ENCODE data around the gene GABRP. TPM values are rescaled to one million over a fixed set of nuclear protein-coding genes. Genes with fewer than 3 reads are reported as not detected.

The GABRP gene
- total RNA-seq, 1 donor from 2014 or later = not detected

GRCh38 chr5:170813231-170813630 lies 29.7 kb downstream of the GABRP start:
- no peak overlapping the region for H2AFZ ChIP-seq (replicated peaks)
- no peak for DNase-seq (ENCODE audit: low spot score)
- H3K9ac ChIP-seq = no peak overlapping the region
- H3K4me2 ChIP-seq = no peak overlapping the region
- H4K20me1 ChIP-seq (ENCODE audit: low read depth) = no peaks in the 10 kb centered on the region
- H3F3A ChIP-seq (ENCODE audit: low read depth) = no peaks in the 10 kb centered on the region
- H3K9me3 ChIP-seq (ENCODE audit: low read depth) = no peaks in the 10 kb centered on the region
- peaks cover 3% of the 10 kb centered on the region for H3K9me3 Mint-ChIP-seq
- H3K27ac Mint-ChIP-seq = no peak overlapping the region
- no peaks in the 10 kb centered on the region for H3K36me3 ChIP-seq
- H3K27me3 ChIP-seq = no peaks in the 10 kb centered on the region
- no peak overlapping the region for H3K4me3 ChIP-seq
- H3K79me2 ChIP-seq (ENCODE audit: low read depth) = no peaks in the 10 kb centered on the region
- no peak overlapping the region for H3K27ac ChIP-seq
- H3K27me3 Mint-ChIP-seq (ENCODE audit: insufficient read depth, low read depth) = peaks cover 2% of the 10 kb centered on the region
- H3K36me3 Mint-ChIP-seq = no peaks in the 10 kb centered on the region
- H3K4me1 Mint-ChIP-seq = no peaks in the 10 kb centered on the region
- TF ChIP-seq EZH2 (IDR thresholded peaks at IDR 0.05) = no peak
- no peak for TF ChIP-seq CTCF (IDR thresholded peaks at IDR 0.05)
- no peak for TF ChIP-seq EZH2phosphoT487 (IDR thresholded peaks at IDR 0.05)
- no peaks in the 10 kb centered on the region for H3K4me1 ChIP-seq
- H3K4me3 Mint-ChIP-seq = no peak overlapping the region

- no peak overlapping the region for H3K4me3 Mint-ChIP-seq
- H3K4me1 Mint-ChIP-seq = no peaks in the 10 kb centered on the region
- Histone ChIP-seq H3F3A (ENCODE audit: low read depth) (no peaks in the 10 kb centered on the region), H3K4me3 (no peak overlapping the region), H2AFZ (replicated peaks) (no peak overlapping the region), H3K9ac (no peak overlapping the region), H3K36me3 (no peaks in the 10 kb centered on the region), H4K20me1 (ENCODE audit: low read depth) (no peaks in the 10 kb centered on the region), H3K4me2 (no peak overlapping the region), H3K4me1 (no peaks in the 10 kb centered on the region), H3K27ac (no peak overlapping the region), H3K79me2 (ENCODE audit: low read depth) (no peaks in the 10 kb centered on the region), H3K9me3 (ENCODE audit: low read depth) (no peaks in the 10 kb centered on the region), H3K27me3 (no peaks in the 10 kb centered on the region)
- no peaks in the 10 kb centered on the region for H3K36me3 Mint-ChIP-seq
- DNase-seq (ENCODE audit: low spot score) = no peak
- H3K27ac Mint-ChIP-seq = no peak overlapping the region
- TF ChIP-seq EZH2phosphoT487 (IDR thresholded peaks at IDR 0.05) (no peak), CTCF (IDR thresholded peaks at IDR 0.05) (no peak), EZH2 (IDR thresholded peaks at IDR 0.05) (no peak)
- peaks cover 2% of the 10 kb centered on the region for H3K27me3 Mint-ChIP-seq (ENCODE audit: insufficient read depth, low read depth)
- H3K9me3 Mint-ChIP-seq = peaks cover 3% of the 10 kb centered on the region
Observed at GRCh38 chr5:170817195-170817594, 33.7 kb downstream of the GABRP start.

GRCh38 chr5:170818232-170818631 lies 34.7 kb downstream of the GABRP start:
- peaks cover 2% of the 10 kb centered on the region for H3K27me3 Mint-ChIP-seq (ENCODE audit: insufficient read depth, low read depth)
- Histone ChIP-seq H3K4me2 (no peak overlapping the region), H3K4me3 (no peak overlapping the region), H3K9ac (no peak overlapping the region), H2AFZ (replicated peaks) (no peak overlapping the region), H3K27ac (no peak overlapping the region), H3F3A (ENCODE audit: low read depth) (no peaks in the 10 kb centered on the region), H3K79me2 (ENCODE audit: low read depth) (no peaks in the 10 kb centered on the region), H4K20me1 (ENCODE audit: low read depth) (no peaks in the 10 kb centered on the region), H3K9me3 (ENCODE audit: low read depth) (no peaks in the 10 kb centered on the region), H3K4me1 (no peaks in the 10 kb centered on the region), H3K36me3 (no peaks in the 10 kb centered on the region), H3K27me3 (no peaks in the 10 kb centered on the region)
- H3K36me3 Mint-ChIP-seq = no peaks in the 10 kb centered on the region
- H3K9me3 Mint-ChIP-seq = peaks cover 3% of the 10 kb centered on the region
- H3K4me3 Mint-ChIP-seq = no peak overlapping the region
- DNase-seq (ENCODE audit: low spot score) = no peak
- no peaks in the 10 kb centered on the region for H3K4me1 Mint-ChIP-seq
- TF ChIP-seq EZH2 (IDR thresholded peaks at IDR 0.05) = no peak
- no peak for TF ChIP-seq CTCF (IDR thresholded peaks at IDR 0.05)
- no peak for TF ChIP-seq EZH2phosphoT487 (IDR thresholded peaks at IDR 0.05)
- H3K27ac Mint-ChIP-seq = no peak overlapping the region

All from neural progenitor cell (in vitro differentiated cells).